Endothelial cell of umbilical vein (primary cell): Measurements from ENCODE around the gene PI3. TPM values are rescaled to one million over a fixed set of nuclear protein-coding genes. Genes with fewer than 3 reads are reported as not detected.
A peak's percentile ranks its signal among the peaks of the same experiment; 100 is the strongest.

Experiments used
- BruUV-seq: library from RNA; stranded (reverse); fragments of 400-500 nt; replicated peaks from 2 replicates; lab custom pipeline; 2021; lab: Mats Ljungman, UMichigan
- CTCF ChIA-PET: fragments of 300-600, 350-600 bp; sonication (Branson Sonifier 250); formaldehyde crosslinking; loops from one replicate; lab custom pipeline; 2021; ENCODE audit warnings: antibody characterized with exemption, inconsistent platforms; lab: Charles Lee
- POLR2A ChIA-PET: fragments of 300-600, 350-600 bp; sonication (Branson Sonifier 250); formaldehyde crosslinking; loops from one replicate; lab custom pipeline; 2021; ENCODE audit warnings: antibody characterized with exemption, inconsistent platforms; lab: Charles Lee
- DNase-seq: peaks from one replicate; pipeline ENCODE4 v3.0.0-alpha.2; 2011; ENCODE audit warnings: low read depth, low spot score
- FAIRE-seq: peaks from 2 replicates; lab custom pipeline; 2011; peaks lifted over from hg19 to GRCh38; lab: Jason Lieb, UNC
- H2AFZ ChIP-seq: 2 replicates; pipeline ENCODE4 v1.6.0; 2012; ENCODE audit warnings: low read depth, low read length, control low read depth, inconsistent platforms
- H3K27ac ChIP-seq: 2 replicates; pipeline ENCODE4 v1.5.1; 2011; ENCODE audit warnings: low read depth, mild to moderate bottlenecking, control low read depth, low read length, moderate library complexity; ENCODE audit not compliant: insufficient read depth
- H3K27me3 ChIP-seq, 2 experiments: 2 replicates each; pipeline versions ENCODE4 v1.6.0 to v1.6.1; 2011; ENCODE audit warnings: low read length in 2 of 2, mixed read lengths in 1 of 2; ENCODE audit not compliant: control insufficient read depth in 2 of 2, insufficient read depth in 2 of 2
- H3K36me3 ChIP-seq, 2 experiments: 2 replicates in 1 of 2; 3 replicates in 1 of 2; pipeline ENCODE4 v1.5.1; 2011; ENCODE audit warnings: low read length in 2 of 2, mild to moderate bottlenecking in 1 of 2, moderate library complexity in 1 of 2; ENCODE audit not compliant: control insufficient read depth in 2 of 2, insufficient read depth in 2 of 2; ENCODE audit errors: extremely low read depth in 1 of 2
- H3K4me1 ChIP-seq: 3 replicates; pipeline ENCODE4 v1.5.1; 2011; ENCODE audit warnings: mild to moderate bottlenecking, low read length; ENCODE audit not compliant: control insufficient read depth, insufficient read depth; ENCODE audit errors: extremely low read depth
- H3K4me2 ChIP-seq: 2 replicates; pipeline ENCODE4 v1.6.1; 2011; ENCODE audit warnings: low read length, control low read depth, mixed read lengths; ENCODE audit not compliant: insufficient read depth
- H3K4me3 ChIP-seq, 3 experiments: fragments of 200-600 bp in 1 of 3; sonication (generic), shearing (Covaris generic) in 1 of 3; replicated peaks in 1 of 3; 2 replicates each; pipeline ENCODE4 v1.5.1; 2011 to 2016; ENCODE audit warnings: control low read depth in 3 of 3, low read length in 3 of 3, mild to moderate bottlenecking in 2 of 3, inconsistent platforms in 1 of 3, low read depth in 1 of 3, moderate library complexity in 1 of 3; ENCODE audit not compliant: insufficient read depth in 1 of 3
- H3K79me2 ChIP-seq: 2 replicates; pipeline ENCODE4 v1.6.0; 2012; ENCODE audit warnings: low read length, inconsistent platforms; ENCODE audit not compliant: control insufficient read depth, insufficient read depth
- H3K9ac ChIP-seq: replicated peaks from 2 replicates; pipeline ENCODE3; 2011; ENCODE audit warnings: low read length, control low read depth; ENCODE audit not compliant: insufficient read depth; ENCODE audit errors: extremely low read depth
- H3K9me1 ChIP-seq: replicated peaks from 3 replicates; pipeline ENCODE4 v1.6.0; 2011; ENCODE audit warnings: mild to moderate bottlenecking, low read length; ENCODE audit not compliant: control insufficient read depth, insufficient read depth; ENCODE audit errors: extremely low read depth
- H3K9me3 ChIP-seq: replicated peaks from 2 replicates; pipeline ENCODE4 v1.5.1; 2012; ENCODE audit warnings: low read length, inconsistent platforms; ENCODE audit not compliant: control insufficient read depth, insufficient read depth
- H4K20me1 ChIP-seq: replicated peaks from 2 replicates; pipeline ENCODE3; 2011; ENCODE audit warnings: mild to moderate bottlenecking, low read length; ENCODE audit not compliant: control insufficient read depth, insufficient read depth; ENCODE audit errors: extremely low read depth
- EZH2 ChIP-seq: IDR thresholded peaks from 2 replicates; pipeline ENCODE4 v1.6.1; 2012; ENCODE audit warnings: borderline replicate concordance, low read depth, mild to moderate bottlenecking, moderate library complexity, low read length, inconsistent platforms; ENCODE audit not compliant: severe bottlenecking
- FOS ChIP-seq: IDR thresholded peaks from 2 replicates; pipeline ENCODE4 v1.6.1; 2011; ENCODE audit warnings: mild to moderate bottlenecking, low read length, moderate library complexity, borderline replicate concordance; ENCODE audit not compliant: insufficient read depth
- GATA2 ChIP-seq: IDR thresholded peaks from 2 replicates; pipeline ENCODE4 v1.7.0; 2011; ENCODE audit warnings: low read depth, mild to moderate bottlenecking, moderate library complexity, mixed read lengths, low read length; ENCODE audit not compliant: insufficient read length, insufficient read depth
- JUN ChIP-seq: IDR thresholded peaks from 2 replicates; pipeline ENCODE4 v1.6.1; 2011; ENCODE audit warnings: borderline replicate concordance, low read depth; ENCODE audit not compliant: insufficient read length, insufficient read depth
- MAX ChIP-seq: IDR thresholded peaks from 2 replicates; pipeline ENCODE4 v1.6.1; 2011; ENCODE audit not compliant: insufficient read depth, insufficient read length
- MYC ChIP-seq: IDR thresholded peaks from one replicate; pipeline ENCODE4 v1.6.1; 2011; ENCODE audit warnings: mild to moderate bottlenecking, low read depth, low read length
- POLR2A ChIP-seq: IDR thresholded peaks from 2 replicates; pipeline ENCODE4 v1.6.1; 2012; ENCODE audit warnings: low read depth, mild to moderate bottlenecking, control low read depth, low read length
- POLR2AphosphoS5 ChIP-seq: IDR thresholded peaks from 2 replicates; pipeline ENCODE4 v1.6.1; 2012; ENCODE audit warnings: low read depth, mild to moderate bottlenecking, control low read depth, low read length, moderate library complexity; ENCODE audit not compliant: insufficient read depth
- dilution Hi-C: fragments of 300-500 bp; cut with MboI; formaldehyde crosslinking; loops from one replicate; pipeline ENCODE4 v1.15.0; 2019; ENCODE audit warnings: low sequenced_read_pairs; ENCODE audit not compliant: extremely low pct_ligation_motif_present
- intact Hi-C: fragments of 100-400 bp; cut with micrococcal nuclease; formaldehyde crosslinking; loops from one replicate; pipeline ENCODE4 v1.10.0; 2022
- polyA plus RNA-seq, 4 experiments: library from polyadenylated mRNA; depleted of rRNA in 3 of 4; stranded (reverse) in 3 of 4; unstranded in 1 of 4; fragments of >200 nt; gene quantifications; 2 replicates each; pipeline versions ENCODE4 v1.2.1 to v1.2.3, GENCODE V29; 2011 to 2012; ENCODE audit warnings: missing spikeins in 1 of 4
- total RNA-seq: library from RNA; stranded (reverse); gene quantifications from 2 replicates; pipeline ENCODE4 v1.2.3, GENCODE V29; 2021
- TF ChIP-seq, protein P1 (sequence below), 2 donors: IDR thresholded peaks; 1 replicate in 1 of 2; 2 replicates in 1 of 2; pipeline ENCODE4 v1.5.1; 2011; ENCODE audit warnings: low read length in 2 of 2, mild to moderate bottlenecking in 2 of 2, moderate library complexity in 2 of 2, control low read depth in 1 of 2, inconsistent platforms in 1 of 2, low read depth in 1 of 2; ENCODE audit not compliant: insufficient read depth in 1 of 2; ENCODE audit errors: extremely low read depth in 1 of 2

Gene PI3
- total and polyA plus RNA-seq, 2 donors (not counting 3 experiments of a cell fraction or from before 2014, with no cell fraction given): not detected

DNA sequence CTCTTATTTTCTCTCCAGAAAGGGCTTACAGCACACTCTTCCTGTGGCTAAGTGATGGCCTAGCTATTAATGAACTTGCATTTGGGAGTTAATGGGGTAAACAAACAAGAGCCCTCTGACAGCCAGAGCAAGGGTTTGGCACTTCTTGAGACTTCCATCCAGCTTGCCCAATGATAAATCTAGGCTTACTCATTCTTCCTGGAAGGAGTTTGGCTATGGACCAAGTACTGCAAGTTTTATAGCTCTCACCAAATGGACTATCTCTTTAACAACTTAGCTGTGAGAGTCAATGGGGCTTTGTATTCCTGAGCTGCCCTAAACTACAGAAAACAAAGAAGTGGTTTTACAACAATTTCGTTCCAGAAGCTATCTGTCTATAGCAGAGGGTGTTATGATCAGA is 16.7 kb upstream of the PI3 start:
- dilution Hi-C loops: no loop called here
- Histone ChIP-seq H3K4me2 (no peak overlapping the region), H3K27me3 (peaks cover 0 to 2% of the 10 kb centered on the region in 2 experiments), H3K27ac (no peak overlapping the region), H4K20me1 (no peaks in the 10 kb centered on the region), H3K4me3 (no peak overlapping the region), H3K79me2 (no peaks in the 10 kb centered on the region), H3K9ac (no peak overlapping the region), H2AFZ (no peak overlapping the region), H3K9me1 (no peaks in the 10 kb centered on the region), H3K4me1 (no peaks in the 10 kb centered on the region), H3K9me3 (no peaks in the 10 kb centered on the region), H3K36me3 (no peaks in the 10 kb centered on the region)
- DNase-seq (peak; percentile 19), FAIRE-seq (no peak)
- intact Hi-C loops: no loop called here
- TF ChIP-seq GATA2 (no peak), MAX (no peak), POLR2AphosphoS5 (no peak), POLR2A (no peak), MYC (no peak), JUN (no peak), EZH2 (no peak), FOS (no peak)
- TF ChIP-seq, protein P1, sequence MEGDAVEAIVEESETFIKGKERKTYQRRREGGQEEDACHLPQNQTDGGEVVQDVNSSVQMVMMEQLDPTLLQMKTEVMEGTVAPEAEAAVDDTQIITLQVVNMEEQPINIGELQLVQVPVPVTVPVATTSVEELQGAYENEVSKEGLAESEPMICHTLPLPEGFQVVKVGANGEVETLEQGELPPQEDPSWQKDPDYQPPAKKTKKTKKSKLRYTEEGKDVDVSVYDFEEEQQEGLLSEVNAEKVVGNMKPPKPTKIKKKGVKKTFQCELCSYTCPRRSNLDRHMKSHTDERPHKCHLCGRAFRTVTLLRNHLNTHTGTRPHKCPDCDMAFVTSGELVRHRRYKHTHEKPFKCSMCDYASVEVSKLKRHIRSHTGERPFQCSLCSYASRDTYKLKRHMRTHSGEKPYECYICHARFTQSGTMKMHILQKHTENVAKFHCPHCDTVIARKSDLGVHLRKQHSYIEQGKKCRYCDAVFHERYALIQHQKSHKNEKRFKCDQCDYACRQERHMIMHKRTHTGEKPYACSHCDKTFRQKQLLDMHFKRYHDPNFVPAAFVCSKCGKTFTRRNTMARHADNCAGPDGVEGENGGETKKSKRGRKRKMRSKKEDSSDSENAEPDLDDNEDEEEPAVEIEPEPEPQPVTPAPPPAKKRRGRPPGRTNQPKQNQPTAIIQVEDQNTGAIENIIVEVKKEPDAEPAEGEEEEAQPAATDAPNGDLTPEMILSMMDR (IDR thresholded peaks at IDR 0.05; ENCODE audit: extremely low read depth in 1 of 2, insufficient read depth in 1 of 2, low read depth in 1 of 2, low read length in 2 of 2): no peak
- ChIA-PET POLR2A (no interaction called here), CTCF (interaction anchor here (0.9 to 2.3 kb wide), 3 partner anchors 19 to 62 kb away, joined by 4 to 10 read pairs (median 7); no protein-coding TSS in a partner anchor)
- no TSS peak for BruUV-seq
